GM21786 (cell line): ENCODE results near the gene RPL36AL.
"Not testable (repeated sequence)": the region's sequence is repeated elsewhere in the genome, so short reads cannot be mapped to it uniquely, and the experiment has no call there.

ENCODE experiments used
- ATAC-seq: cut with Tn5 transposase; IDR thresholded peaks from one replicate; pipeline ENCODE4 v1.9.1; 2021; ENCODE audit not compliant: unreplicated experiment

Gene RPL36AL

GRCh38 chr14:49619730-49620129, 696 bp downstream of the RPL36AL start:
- ATAC-seq, result no peak

GRCh38 chr14:49619273-49619672, 1.2 kb downstream of the RPL36AL start:
- not testable (repeated sequence) for ATAC-seq

- ATAC-seq, result no peak
Measured at GRCh38 chr14:49617852-49618519, 2.4 kb downstream of the RPL36AL start.

- no peak for ATAC-seq
Measured at GRCh38 chr14:49615776-49616175, 4.7 kb downstream of the RPL36AL start.

- no peak for ATAC-seq
Measured at GRCh38 chr14:49614196-49614595, 6.2 kb downstream of the RPL36AL start.

GRCh38 chr14:49612671-49613070, 7.8 kb downstream of the RPL36AL start:
- no peak for ATAC-seq

GRCh38 chr14:49612251-49612650, 8.2 kb downstream of the RPL36AL start:
- ATAC-seq, result no peak

- ATAC-seq, result no peak
Measured at GRCh38 chr14:49607583-49607982, 12.8 kb downstream of the RPL36AL start.

- peak; percentile 41 for ATAC-seq
Measured at GRCh38 chr14:49598485-49599300, 21.7 kb downstream of the RPL36AL start, which contains the start of gene LRR1. Gene LRR1, plus strand, starts transcription at chr14:49598940. Its CDS starts 81 bp downstream, at chr14:49599021.

- ATAC-seq, result no peak
Measured at GRCh38 chr14:49598189-49598484, 22.3 kb downstream of the RPL36AL start.

- ATAC-seq, result peak; percentile 36
Measured at GRCh38 chr14:49594347-49595091, 25.9 kb downstream of the RPL36AL start.

- no peak for ATAC-seq
Measured at GRCh38 chr14:49593016-49593415, 27.4 kb downstream of the RPL36AL start.

GRCh38 chr14:49589387-49589786, 31.0 kb downstream of the RPL36AL start:
- ATAC-seq, result no peak

GRCh38 chr14:49586673-49587460, 33.6 kb downstream of the RPL36AL start:
- peak; percentile 26 for ATAC-seq

GRCh38 chr14:49585803-49586672, 34.4 kb downstream of the RPL36AL start, which contains the start of gene RPS29:
Gene RPS29, minus strand, starts transcription at chr14:49586380. Its CDS starts 34 bp downstream, at chr14:49586346.
- peak; percentile 87 for ATAC-seq

GRCh38 chr14:49584981-49585640, 35.3 kb downstream of the RPL36AL start:
- ATAC-seq, result not testable (repeated sequence)

GRCh38 chr14:49584058-49584457, 36.4 kb downstream of the RPL36AL start:
- no peak for ATAC-seq

- no peak for ATAC-seq
Measured at GRCh38 chr14:49583629-49584028, 36.8 kb downstream of the RPL36AL start.
